Measurements from ENCODE around the gene RNLS. TPM values are rescaled to one million over a fixed set of nuclear protein-coding genes. Genes with fewer than 3 reads are reported as not detected.
"Not testable (repeated sequence)": the region's sequence is repeated elsewhere in the genome, so short reads cannot be mapped to it uniquely, and the experiment has no call there.

RNLS gene
- total RNA-seq, 1 donor from 2014 or later = 3.7 TPM

DNA sequence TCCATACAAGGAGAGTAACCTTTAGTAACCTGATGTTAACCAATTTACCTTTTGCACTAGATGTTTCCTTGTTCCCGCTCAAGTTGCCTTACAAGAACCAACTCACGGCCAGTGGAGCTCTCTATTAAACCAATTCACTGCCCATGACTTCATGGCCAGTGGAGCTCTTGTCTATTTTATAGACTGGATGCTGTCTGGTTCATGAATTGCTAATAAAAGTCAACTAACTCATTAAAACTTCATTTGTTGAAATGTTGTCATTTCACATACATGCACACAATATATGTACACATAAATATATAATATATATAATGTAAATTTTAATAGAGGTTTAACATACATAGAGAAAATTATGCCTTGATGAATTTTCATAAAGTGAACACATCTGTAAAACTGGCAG is 216.3 kb downstream of the RNLS start:
- no peaks in the 10 kb centered on the region for H3K4me1 ChIP-seq
- H3K27ac ChIP-seq = no peak overlapping the region
- DNase-seq (no peak), ATAC-seq (no peak)
- H3K9me3 ChIP-seq = no peaks in the 10 kb centered on the region
- intact Hi-C loops (cut with DNase I) = no loop called here
- no peaks in the 10 kb centered on the region for H3K36me3 ChIP-seq
- H3K27me3 ChIP-seq = no peaks in the 10 kb centered on the region
- no peak overlapping the region for H3K4me3 ChIP-seq
- TF ChIP-seq, protein P1, sequence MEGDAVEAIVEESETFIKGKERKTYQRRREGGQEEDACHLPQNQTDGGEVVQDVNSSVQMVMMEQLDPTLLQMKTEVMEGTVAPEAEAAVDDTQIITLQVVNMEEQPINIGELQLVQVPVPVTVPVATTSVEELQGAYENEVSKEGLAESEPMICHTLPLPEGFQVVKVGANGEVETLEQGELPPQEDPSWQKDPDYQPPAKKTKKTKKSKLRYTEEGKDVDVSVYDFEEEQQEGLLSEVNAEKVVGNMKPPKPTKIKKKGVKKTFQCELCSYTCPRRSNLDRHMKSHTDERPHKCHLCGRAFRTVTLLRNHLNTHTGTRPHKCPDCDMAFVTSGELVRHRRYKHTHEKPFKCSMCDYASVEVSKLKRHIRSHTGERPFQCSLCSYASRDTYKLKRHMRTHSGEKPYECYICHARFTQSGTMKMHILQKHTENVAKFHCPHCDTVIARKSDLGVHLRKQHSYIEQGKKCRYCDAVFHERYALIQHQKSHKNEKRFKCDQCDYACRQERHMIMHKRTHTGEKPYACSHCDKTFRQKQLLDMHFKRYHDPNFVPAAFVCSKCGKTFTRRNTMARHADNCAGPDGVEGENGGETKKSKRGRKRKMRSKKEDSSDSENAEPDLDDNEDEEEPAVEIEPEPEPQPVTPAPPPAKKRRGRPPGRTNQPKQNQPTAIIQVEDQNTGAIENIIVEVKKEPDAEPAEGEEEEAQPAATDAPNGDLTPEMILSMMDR (IDR thresholded peaks at IDR 0.05) = no peak

DNA sequence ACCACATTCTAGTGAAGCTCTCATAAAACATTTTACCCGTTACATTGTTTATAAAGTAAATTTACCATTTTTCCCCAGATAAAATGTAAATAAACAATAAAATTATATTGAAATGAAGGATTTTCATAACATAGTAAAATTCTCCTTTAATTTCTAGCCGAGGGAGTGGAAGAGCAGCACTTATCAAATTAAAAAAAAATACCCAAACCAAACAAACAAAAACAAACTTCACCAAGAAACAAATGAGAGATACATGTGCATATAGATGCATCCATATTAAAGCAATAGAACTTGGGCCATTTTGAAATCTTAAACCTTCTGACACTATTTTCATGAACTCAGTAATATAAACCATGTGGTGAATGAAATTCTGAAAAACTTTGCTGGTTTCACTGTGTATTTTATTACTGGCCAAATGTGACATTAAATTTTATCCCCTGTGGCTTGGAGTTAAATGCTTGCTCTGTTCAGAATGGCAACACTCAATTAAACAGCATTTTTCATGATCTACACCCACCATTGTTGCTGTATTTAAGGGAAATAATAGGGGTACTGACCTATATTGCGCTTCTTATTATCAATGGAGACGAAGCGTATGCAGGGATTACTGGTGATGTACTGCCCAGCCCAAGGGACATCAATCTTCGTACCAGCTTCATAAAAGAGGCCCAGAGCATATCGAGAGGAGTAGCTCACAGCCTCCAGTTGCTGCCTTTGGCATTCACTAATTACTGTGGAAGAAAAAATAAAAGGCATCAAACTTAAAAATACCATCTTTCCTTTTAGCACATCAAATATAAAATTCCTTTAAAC is 220.9 kb downstream of the RNLS start:
- no peak for ATAC-seq
- TF ChIP-seq, protein P1 (IDR thresholded peaks at IDR 0.05) = no peak
- no peaks in the 10 kb centered on the region for H3K36me3 ChIP-seq
- intact Hi-C loops (cut with DNase I) = no loop called here
- no peak for DNase-seq
- H3K4me3 ChIP-seq = no peak overlapping the region
- H3K9me3 ChIP-seq = no peaks in the 10 kb centered on the region
- no peaks in the 10 kb centered on the region for H3K27me3 ChIP-seq
- H3K27ac ChIP-seq = no peak overlapping the region
- H3K4me1 ChIP-seq = no peaks in the 10 kb centered on the region

DNA sequence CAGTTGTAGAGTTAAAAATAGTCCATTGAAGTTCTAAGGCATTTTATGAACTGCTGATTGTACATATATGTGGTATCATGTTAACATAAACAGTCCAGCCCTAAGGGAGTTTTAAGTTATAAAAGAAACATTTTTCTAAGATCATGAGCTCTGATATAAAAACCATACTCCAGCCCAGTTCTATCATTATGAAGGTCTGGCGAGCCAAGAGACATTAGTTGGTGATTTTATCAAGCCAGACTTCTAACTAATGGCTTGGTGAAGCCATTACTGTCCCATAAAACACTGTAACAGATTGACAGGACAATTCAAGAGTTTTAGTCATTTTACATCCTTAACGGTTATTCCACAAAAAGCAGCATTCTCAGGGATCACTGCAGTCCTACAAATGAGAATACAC is 221.6 kb downstream of the RNLS start:
- H3K4me3 ChIP-seq = no peak overlapping the region
- intact Hi-C loops (cut with DNase I) = no loop called here
- H3K36me3 ChIP-seq = no peaks in the 10 kb centered on the region
- no peak for ATAC-seq
- TF ChIP-seq, protein P1 (IDR thresholded peaks at IDR 0.05) = no peak
- no peaks in the 10 kb centered on the region for H3K27me3 ChIP-seq
- no peak for DNase-seq
- H3K4me1 ChIP-seq = no peaks in the 10 kb centered on the region
- H3K27ac ChIP-seq = no peak overlapping the region
- H3K9me3 ChIP-seq = no peaks in the 10 kb centered on the region

DNA sequence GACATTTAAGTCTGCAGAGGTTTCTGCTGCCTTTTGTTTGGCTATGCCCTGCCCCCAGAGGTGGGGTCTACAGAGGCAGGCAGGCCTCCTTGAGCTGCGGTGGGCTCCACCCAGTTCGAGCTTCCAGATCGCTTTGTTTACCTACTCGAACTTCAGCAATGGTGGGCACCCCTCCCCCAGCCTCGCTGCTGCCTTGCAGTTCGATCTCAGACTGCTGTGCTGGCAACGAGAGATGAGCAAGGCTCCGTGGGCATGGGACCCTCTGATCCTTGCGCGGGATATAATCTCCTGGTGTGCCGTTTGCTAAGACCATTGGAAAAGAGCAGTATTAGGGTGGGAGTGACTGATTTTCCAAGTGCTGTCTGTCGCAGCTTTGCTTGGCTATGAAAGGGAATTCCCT is 227.4 kb downstream of the RNLS start:
- intact Hi-C loops (cut with DNase I); H3K27me3 ChIP-seq; DNase-seq; H3K27ac ChIP-seq; H3K4me1 ChIP-seq; H3K4me3 ChIP-seq; H3K9me3 ChIP-seq; H3K36me3 ChIP-seq; ATAC-seq: not testable (repeated sequence)

DNA sequence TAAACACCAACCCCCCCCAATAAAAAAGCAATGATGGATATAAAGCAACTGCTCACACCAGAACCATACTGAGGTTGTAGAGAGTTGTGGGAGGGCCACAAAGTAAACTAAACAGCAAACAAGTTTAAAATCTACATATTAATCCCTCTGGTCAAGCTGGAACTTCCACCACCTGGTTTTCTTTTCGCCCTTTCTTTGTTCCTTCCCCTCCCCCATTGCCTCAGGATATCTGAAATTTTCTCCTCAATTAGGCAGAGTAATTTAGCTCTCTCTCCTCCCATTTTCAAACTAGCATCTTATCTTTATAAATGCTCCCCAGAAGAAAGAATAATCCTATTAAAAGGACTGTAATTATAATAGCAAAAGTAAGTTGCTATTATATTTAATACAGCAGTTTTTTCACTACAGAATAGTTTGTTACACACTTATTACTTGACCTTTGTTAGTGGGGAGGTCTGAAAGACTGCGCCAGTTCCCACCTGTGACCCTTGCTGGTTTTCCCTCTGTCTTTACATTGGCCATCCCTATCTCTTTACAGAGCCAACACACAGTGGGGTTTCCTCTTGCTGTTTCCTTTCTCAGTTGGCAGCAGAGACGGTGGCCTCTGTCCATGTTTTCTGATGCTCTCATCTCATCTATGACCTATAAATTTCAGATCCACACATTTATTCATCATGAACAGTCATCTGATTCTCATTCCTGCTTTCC is 235.4 kb downstream of the RNLS start:
- TF ChIP-seq, protein P1 (IDR thresholded peaks at IDR 0.05) = no peak
- H3K36me3 ChIP-seq = no peaks in the 10 kb centered on the region
- H3K4me3 ChIP-seq = no peak overlapping the region
- H3K9me3 ChIP-seq = no peaks in the 10 kb centered on the region
- H3K27ac ChIP-seq = no peak overlapping the region
- DNase-seq (no peak), ATAC-seq (no peak)
- intact Hi-C loops (cut with DNase I) = no loop called here
- peaks cover 16% of the 10 kb centered on the region for H3K4me1 ChIP-seq
- no peaks in the 10 kb centered on the region for H3K27me3 ChIP-seq

DNA sequence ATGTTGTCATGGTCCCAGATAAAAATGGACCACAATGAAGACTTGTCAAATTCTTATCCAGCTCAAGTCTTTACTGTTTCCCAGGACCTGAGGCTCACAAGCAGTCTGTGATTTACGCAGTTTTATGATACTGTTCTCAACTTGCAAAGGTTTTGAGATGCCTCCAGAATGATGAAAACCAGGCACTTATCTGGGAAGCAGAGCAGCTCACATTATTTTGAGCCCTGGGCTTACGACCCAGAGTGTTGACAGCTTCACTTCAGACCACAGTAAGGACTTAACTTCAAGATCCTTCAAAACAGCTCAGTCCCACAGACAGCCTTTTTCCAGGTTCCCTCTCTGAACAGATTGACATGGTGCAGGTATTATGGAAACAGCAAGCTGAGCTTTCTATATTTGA is 236.1 kb downstream of the RNLS start:
- DNase-seq = no peak
- no peak overlapping the region for H3K27ac ChIP-seq
- TF ChIP-seq, protein P1 (IDR thresholded peaks at IDR 0.05) = no peak
- no peak for ATAC-seq
- intact Hi-C loops (cut with DNase I) = no loop called here
- peaks cover 16% of the 10 kb centered on the region for H3K4me1 ChIP-seq
- no peak overlapping the region for H3K4me3 ChIP-seq
- no peaks in the 10 kb centered on the region for H3K36me3 ChIP-seq
- H3K9me3 ChIP-seq = no peaks in the 10 kb centered on the region
- H3K27me3 ChIP-seq = no peaks in the 10 kb centered on the region
